HuH-7 (cell line): ENCODE results near the gene MYO5B.

Source experiments
- DNase-seq: peaks from one replicate; pipeline ENCODE4 v3.0.0; 2011; ENCODE audit warnings: low spot score

Gene MYO5B

DNA sequence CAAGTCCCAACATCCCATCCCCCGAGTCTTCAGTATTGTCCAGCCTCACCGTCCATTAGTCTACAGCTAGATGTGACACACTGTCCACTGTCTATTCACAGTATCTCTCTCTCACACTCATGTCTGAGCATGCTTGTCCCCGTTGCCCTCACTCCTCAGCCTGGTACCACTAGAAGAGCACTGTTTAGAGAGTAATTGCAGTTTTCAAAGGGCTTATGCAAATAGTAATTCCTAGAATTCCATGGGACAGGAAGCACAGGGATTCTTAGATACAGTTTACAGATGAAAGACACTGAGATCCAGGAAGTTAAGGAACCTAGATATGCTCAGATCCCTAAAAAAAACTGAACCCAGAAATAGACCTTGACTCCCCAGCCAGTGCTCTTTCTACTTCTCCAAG lies 125.5 kb downstream of the MYO5B start:
- no peak for DNase-seq

GRCh38 chr18:50065527-50065926 lies 129.4 kb downstream of the MYO5B start:
- DNase-seq: no peak

DNA sequence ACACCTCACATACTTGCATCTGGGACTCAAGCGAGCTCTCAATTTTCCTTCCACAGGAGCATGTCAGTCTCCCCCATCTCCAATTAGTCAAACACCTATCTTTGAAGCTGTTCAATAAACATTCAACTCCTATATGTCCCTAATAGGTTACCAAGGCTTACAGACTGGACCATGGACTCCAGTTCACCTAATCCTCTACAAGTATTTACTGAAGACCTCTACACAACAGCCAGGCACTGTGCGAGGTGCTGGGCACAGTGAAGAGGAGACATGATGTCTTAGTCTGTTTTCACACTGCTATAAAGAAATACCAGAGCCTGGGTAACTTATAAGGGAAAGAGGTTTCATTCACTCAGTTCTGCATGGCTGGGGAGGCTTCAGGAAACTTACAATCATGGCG lies 129.9 kb downstream of the MYO5B start:
- no peak for DNase-seq

- DNase-seq: no peak
Observed at GRCh38 chr18:50061876-50062517, 132.9 kb downstream of the MYO5B start.

DNA sequence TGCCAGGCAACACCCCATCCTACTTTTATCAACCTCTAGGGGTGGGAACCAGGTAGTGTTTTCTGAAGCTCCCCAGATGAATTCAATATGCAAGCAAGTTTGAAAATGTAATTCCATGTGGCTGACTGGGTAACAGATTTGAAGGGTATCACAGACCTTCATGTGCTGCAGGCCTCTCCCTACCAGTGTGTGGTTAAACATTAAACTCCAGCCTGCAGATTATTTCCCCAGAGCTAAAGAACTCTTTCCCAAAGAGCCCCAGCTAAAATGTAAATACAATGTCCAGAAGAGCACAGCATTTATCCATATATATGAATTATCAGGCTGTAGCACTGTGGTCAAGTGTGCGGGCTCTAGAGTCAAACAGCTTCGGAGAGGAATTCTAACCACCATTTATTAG lies 134.1 kb downstream of the MYO5B start:
- DNase-seq: no peak

GRCh38 chr18:50058731-50059130 lies 136.2 kb downstream of the MYO5B start:
- no peak for DNase-seq

DNA sequence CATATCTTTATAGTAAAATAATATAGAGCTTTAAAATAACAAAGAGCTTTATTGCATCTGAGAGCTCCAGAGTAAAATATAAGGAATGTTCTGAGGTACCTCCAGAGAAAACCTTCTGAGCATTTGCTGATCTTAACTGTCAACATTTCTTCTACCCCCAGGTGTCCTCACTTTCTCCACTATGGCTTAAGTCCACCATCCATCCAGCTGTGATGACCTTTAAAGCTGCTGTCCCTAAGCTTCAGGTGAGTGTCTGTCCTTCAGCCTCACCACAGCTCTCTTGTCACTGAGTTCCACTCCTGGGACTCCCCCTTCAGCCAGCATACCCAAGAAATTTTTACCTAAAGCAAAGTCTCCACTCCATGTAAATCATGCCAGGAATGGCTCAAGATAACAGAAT lies 137.9 kb downstream of the MYO5B start:
- no peak for DNase-seq

DNA sequence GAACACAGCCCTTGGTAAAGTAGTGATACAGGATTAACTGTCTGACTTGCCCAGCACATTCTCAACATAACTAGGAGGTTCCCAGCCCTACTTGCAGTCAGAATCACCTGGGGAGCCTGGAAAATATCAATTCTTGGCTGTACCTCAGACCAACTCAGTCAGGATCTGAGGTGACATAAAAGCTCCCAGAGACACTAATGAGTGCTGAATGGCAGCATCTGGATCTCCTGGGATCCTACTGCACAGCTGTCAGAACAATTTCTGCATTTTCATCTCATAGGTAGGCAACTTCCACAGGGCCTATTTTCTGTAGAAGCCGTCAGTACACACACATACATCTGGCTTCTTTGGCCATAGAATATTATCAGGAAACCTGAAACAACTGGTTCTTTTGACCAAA lies 138.8 kb downstream of the MYO5B start:
- no peak for DNase-seq

DNA sequence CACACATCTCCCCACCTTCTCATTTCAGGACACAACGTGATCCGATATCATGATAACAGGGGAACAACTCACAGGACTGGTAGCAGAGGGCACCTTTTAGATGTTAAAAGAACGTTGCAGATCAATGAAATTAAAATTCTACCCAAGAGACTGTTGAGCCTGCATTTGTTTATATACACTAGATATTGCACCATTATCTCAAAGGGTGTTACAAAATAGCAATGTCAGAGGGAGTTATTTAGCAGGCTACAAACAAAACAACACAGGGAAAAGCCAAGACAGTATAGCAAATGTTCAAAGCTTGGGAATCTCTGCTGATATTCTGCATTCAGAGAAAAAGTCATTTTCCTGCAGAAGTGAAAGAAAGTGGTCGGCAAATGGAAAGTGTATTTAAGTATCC lies 139.5 kb downstream of the MYO5B start:
- no peak for DNase-seq

DNA sequence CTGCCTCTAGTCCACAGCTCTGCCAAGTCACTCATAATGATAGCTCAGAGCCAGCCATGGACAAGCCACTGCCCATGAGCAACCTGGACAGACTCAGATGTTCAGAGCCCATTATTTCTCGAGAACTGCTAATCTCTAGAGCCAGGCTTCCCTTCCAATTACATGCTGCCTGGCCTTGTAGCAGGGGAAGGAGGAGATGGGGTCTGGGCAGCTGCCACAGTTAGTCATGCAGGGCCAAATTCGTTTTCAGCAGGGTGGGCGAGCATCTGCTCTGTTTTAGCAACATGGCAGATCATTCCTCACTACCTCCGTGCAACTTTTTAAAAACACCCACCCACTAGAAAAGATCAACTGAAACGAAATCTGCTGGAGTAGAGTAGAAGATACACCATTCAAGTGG lies 141.8 kb downstream of the MYO5B start:
- no peak for DNase-seq

GRCh38 chr18:50051288-50051687 lies 143.7 kb downstream of the MYO5B start:
- peak; percentile 15 for DNase-seq

- DNase-seq: no peak
Observed at GRCh38 chr18:50045126-50045525, 149.8 kb downstream of the MYO5B start.

DNA sequence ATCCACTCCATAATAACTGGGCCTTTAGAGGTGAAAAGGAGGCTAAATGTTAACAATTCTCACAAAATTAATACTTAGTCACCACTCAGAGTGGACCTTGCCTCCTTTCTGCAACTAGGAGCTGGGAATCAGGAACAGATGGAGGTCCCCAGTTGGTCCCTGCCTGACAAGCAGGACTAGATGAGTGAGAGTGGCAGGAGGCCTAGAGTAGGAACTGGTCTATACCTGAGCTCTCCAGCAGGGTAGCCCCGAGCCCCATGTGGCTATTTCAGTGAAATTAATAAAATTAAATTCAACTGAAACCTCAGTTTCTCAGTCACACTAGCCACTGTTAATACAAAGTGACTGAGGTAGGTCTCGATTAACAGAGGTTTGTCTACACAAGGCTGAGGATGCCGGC lies 150.5 kb downstream of the MYO5B start:
- peak; percentile 11 for DNase-seq

- no peak for DNase-seq
Observed at GRCh38 chr18:50042611-50043010, 152.3 kb downstream of the MYO5B start.

DNA sequence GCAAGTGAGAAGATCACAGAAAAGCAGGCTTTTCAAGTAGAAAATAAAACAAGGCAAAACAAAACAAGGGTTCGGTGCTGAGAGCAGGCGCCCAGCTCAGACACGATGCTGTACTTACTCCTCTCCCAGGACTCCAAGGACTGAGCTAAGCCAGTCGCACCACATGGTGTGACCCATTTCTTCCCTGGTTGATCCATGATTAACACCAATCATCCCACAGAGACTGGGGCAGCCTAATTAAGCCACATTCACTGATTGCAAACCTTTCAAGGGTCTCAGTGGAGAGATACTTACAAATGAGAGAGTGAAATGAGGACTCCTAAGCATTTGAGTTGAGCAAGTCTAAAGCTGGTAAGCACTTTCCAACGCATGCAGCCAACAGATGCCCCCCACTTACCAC lies 155.2 kb downstream of the MYO5B start:
- DNase-seq: no peak

DNA sequence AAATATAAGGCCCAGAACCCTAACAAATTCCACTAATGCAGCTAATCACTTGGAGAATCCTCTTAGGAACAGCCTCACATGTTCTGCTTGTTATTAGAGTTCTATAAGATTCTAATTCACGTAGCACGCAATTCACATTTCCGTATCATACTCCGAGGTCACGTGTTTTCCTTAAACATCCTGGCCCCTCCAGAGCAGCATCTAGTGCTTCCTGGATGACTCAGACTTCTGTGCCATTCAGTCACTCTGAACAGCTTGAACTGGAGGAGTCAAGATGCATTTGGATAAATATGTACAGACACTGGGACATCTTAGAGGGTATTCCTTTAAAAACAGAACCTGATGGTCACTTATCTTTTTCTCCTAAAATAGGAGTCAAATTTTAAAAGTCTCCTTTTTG lies 156.5 kb downstream of the MYO5B start:
- no peak for DNase-seq

- no peak for DNase-seq
Observed at GRCh38 chr18:50034029-50034428, 160.9 kb downstream of the MYO5B start.

DNA sequence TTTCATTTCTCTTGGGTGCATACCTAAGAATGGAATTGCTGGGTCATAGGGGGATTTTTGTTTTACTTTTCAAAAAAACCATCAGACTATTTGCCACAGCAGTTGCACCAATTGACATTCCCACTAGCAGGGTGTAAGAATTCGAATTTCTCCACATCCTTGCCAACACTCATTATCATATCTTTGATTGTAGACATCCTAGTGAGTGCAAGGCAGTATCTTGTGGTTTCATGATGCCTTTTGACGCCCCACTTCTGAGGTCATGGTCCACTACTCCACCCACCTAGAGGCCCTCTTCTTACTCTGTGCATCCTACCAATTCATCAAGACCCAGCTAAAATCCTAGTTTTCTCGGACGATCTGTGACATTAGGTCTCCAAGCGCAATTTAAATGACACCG lies 161.9 kb downstream of the MYO5B start:
- DNase-seq: no peak

DNA sequence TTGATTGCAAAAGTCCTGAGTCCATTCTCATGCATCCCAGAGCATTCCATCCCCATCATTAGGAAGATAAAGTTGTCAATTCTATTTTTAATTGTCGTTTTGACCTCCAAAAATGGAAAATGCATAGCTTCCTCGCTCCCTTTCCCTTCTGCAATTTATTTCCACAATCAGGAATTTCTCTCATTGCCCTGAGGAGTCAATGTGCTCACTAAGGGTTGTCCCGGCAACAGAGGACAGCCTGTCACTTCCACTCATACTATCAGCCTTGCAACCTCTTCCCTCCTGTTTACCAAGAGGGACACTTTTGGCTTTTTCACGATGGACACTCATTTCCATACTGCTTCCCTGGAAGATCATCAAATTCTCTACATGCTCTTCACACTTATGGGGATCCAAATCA lies 164.8 kb downstream of the MYO5B start:
- no peak for DNase-seq

- DNase-seq: no peak
Observed at GRCh38 chr18:50027996-50028395, 167.0 kb downstream of the MYO5B start.

- DNase-seq: no peak
Observed at GRCh38 chr18:50024466-50024865, 170.5 kb downstream of the MYO5B start.

DNA sequence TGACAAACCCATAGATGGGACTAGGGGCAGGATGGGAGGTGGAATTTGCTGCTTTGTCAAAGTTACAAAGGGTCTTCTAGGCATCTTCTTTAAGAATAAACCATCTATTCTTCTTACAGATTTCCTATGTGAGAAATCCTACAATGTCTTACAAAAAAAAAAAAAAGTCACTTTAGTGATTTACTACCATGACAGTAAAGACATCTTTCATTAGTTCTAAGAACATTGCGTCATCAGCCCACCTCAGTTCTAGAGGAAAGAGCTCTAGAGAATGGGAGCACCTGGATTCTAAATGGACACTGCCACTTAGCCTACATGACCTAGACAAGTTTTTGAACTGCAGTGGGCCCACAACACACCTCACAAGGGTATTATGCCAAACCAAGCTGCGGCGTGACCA lies 172.0 kb downstream of the MYO5B start:
- no peak for DNase-seq

- DNase-seq: no peak
Observed at GRCh38 chr18:50014606-50015005, 180.3 kb downstream of the MYO5B start.

GRCh38 chr18:50013363-50014138 lies 181.4 kb downstream of the MYO5B start:
- no peak for DNase-seq
